PC-3 (cell line): ENCODE data around the gene ADGRG1. TPM values are rescaled to one million over a fixed set of nuclear protein-coding genes. Genes with fewer than 3 reads are reported as not detected.

Source experiments
- ATAC-seq: fragments of 200-7000 bp; cut with Tn5 transposase; 2 replicates; pipeline ENCODE4 v1.9.1; 2020; ENCODE audit warnings: mild to moderate bottlenecking, moderate library complexity
- BruUV-seq: library from RNA; stranded (reverse); fragments of 400-500 nt; replicated peaks from 2 replicates; lab custom pipeline; 2021; lab: Mats Ljungman, UMichigan
- CTCF ChIA-PET: fragments of 300-600 bp; sonication (Branson Sonifier 250); formaldehyde crosslinking; loops from one replicate; lab custom pipeline; 2022; ENCODE audit warnings: antibody characterized with exemption; lab: Charles Lee
- POLR2A ChIA-PET: fragments of 300-600 bp; sonication (Branson Sonifier 250); formaldehyde crosslinking; loops from one replicate; lab custom pipeline; 2022; ENCODE audit warnings: antibody characterized with exemption; ENCODE audit not compliant: unreplicated experiment; lab: Charles Lee
- DNase-seq: peaks from one replicate; pipeline ENCODE4 v3.0.0-alpha.2; 2015
- H2AFZ ChIP-seq: fragments of 300-600 bp; sonication (generic); 2 replicates; pipeline ENCODE4 v1.6.0; 2016; ENCODE audit warnings: antibody characterized with exemption, low read length
- H3F3A ChIP-seq: fragments of 300-600 bp; sonication (generic); one replicate; pipeline ENCODE4 v1.6.0; 2017; ENCODE audit warnings: antibody characterized with exemption, low read length, control low read depth, mild to moderate bottlenecking; ENCODE audit not compliant: unreplicated experiment
- H3K27ac ChIP-seq: fragments of 300-600 bp; sonication (generic); 2 replicates; pipeline ENCODE4 v1.5.1; 2016; ENCODE audit warnings: mild to moderate bottlenecking, low read length
- H3K27me3 ChIP-seq: fragments of 300-600 bp; sonication (generic); 2 replicates; pipeline ENCODE4 v1.6.1; 2016; ENCODE audit warnings: low read length, mixed read lengths
- H3K36me3 ChIP-seq: fragments of 300-600 bp; sonication (generic); 2 replicates; pipeline ENCODE4 v1.6.1; 2016; ENCODE audit warnings: low read depth, mixed run types, low read length, mixed read lengths
- H3K4me1 ChIP-seq: fragments of 300-600 bp; sonication (generic); 2 replicates; pipeline ENCODE4 v1.5.1; 2016; ENCODE audit warnings: low read length; ENCODE audit not compliant: insufficient read depth
- H3K4me2 ChIP-seq: fragments of 300-600 bp; sonication (generic); 2 replicates; pipeline ENCODE4 v1.6.0; 2016; ENCODE audit warnings: low read length
- H3K4me3 ChIP-seq: fragments of 300-600 bp; sonication (generic); 2 replicates; pipeline ENCODE4 v1.5.1; 2016; ENCODE audit warnings: mild to moderate bottlenecking, low read length, mixed read lengths
- H3K79me2 ChIP-seq: fragments of 300-600 bp; sonication (generic); 2 replicates; pipeline ENCODE4 v1.6.1; 2017; ENCODE audit warnings: low read length, mixed read lengths
- H3K9ac ChIP-seq: fragments of 300-600 bp; sonication (generic); 2 replicates; pipeline ENCODE4 v1.6.0; 2016; ENCODE audit warnings: mild to moderate bottlenecking, low read length
- H3K9me2 ChIP-seq: fragments of 300-600 bp; sonication (generic); replicated peaks from 2 replicates; pipeline ENCODE4 v1.6.1; 2016; ENCODE audit warnings: mixed run types, low read length, mixed read lengths
- H3K9me3 ChIP-seq: fragments of 300-600 bp; sonication (generic); 2 replicates; pipeline ENCODE4 v1.6.1; 2016; ENCODE audit warnings: low read length, mixed read lengths
- H4K20me1 ChIP-seq: fragments of 300-600 bp; sonication (generic); 2 replicates; pipeline ENCODE4 v1.6.1; 2016; ENCODE audit warnings: low read length, mixed read lengths
- EZH2 ChIP-seq: fragments of 300-600 bp; sonication (generic); IDR thresholded peaks from one replicate; pipeline ENCODE4 v1.6.1; 2017; ENCODE audit warnings: antibody characterized with exemption, mild to moderate bottlenecking, low read length; ENCODE audit not compliant: unreplicated experiment
- EZH2phosphoT487 ChIP-seq: fragments of 300-600 bp; sonication (generic); IDR thresholded peaks from 2 replicates; pipeline ENCODE4 v1.6.1; 2018; ENCODE audit warnings: mild to moderate bottlenecking, antibody characterized with exemption, low read length, borderline replicate concordance
- intact Hi-C: fragments of 100-400 bp; cut with micrococcal nuclease; formaldehyde crosslinking; loops from 2 replicates; pipeline ENCODE4 v1.9.0; 2023
- total RNA-seq: library from RNA; depleted of rRNA; stranded (reverse); fragments of >200 nt; gene quantifications from 2 replicates; pipeline ENCODE4 v1.2.3, GENCODE V29; 2014
- TF ChIP-seq, protein P1 (sequence below): fragments of 300-600 bp; sonication (generic); conservative IDR thresholded peaks from 2 replicates; pipeline ENCODE4 v1.5.1; 2017; ENCODE audit warnings: antibody characterized with exemption, low read depth, mild to moderate bottlenecking, low read length

ADGRG1 gene
- total RNA-seq, 1 experiment from 2014 or later = 33.7 TPM

DNA sequence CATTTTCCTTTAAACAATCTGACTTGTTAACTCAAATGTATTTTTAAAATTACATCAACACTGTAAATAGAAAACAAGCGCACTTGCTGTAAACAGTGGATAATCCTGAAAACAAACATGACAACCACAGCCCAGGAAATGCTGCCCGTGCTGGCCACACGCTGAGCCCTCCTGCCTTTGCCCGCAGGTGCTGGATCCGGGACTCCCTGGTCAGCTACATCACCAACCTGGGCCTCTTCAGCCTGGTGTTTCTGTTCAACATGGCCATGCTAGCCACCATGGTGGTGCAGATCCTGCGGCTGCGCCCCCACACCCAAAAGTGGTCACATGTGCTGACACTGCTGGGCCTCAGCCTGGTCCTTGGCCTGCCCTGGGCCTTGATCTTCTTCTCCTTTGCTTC lies 33.1 kb downstream of the ADGRG1 start:
- Histone ChIP-seq H2AFZ (no peak overlapping the region), H3K27ac (no peak overlapping the region), H3K36me3 (peaks cover 6% of the 10 kb centered on the region; the same call in 1 of the 2 replicates), H3K4me3 (no peak overlapping the region), H3K4me1 (no peaks in the 10 kb centered on the region), H3F3A (no peaks in the 10 kb centered on the region), H3K9me2 (no peaks in the 10 kb centered on the region), H3K79me2 (no peaks in the 10 kb centered on the region), H4K20me1 (no peaks in the 10 kb centered on the region), H3K9me3 (no peaks in the 10 kb centered on the region), H3K27me3 (no peaks in the 10 kb centered on the region), H3K9ac (no peak overlapping the region), H3K4me2 (no peak overlapping the region)
- DNase-seq (no peak), ATAC-seq (no peak)
- no TSS peak for BruUV-seq
- intact Hi-C loops = no loop called here
- POLR2A ChIA-PET = no interaction called here
- CTCF ChIA-PET = no interaction called here
- TF ChIP-seq EZH2phosphoT487 (no peak), EZH2 (no peak)
- TF ChIP-seq, protein P1, sequence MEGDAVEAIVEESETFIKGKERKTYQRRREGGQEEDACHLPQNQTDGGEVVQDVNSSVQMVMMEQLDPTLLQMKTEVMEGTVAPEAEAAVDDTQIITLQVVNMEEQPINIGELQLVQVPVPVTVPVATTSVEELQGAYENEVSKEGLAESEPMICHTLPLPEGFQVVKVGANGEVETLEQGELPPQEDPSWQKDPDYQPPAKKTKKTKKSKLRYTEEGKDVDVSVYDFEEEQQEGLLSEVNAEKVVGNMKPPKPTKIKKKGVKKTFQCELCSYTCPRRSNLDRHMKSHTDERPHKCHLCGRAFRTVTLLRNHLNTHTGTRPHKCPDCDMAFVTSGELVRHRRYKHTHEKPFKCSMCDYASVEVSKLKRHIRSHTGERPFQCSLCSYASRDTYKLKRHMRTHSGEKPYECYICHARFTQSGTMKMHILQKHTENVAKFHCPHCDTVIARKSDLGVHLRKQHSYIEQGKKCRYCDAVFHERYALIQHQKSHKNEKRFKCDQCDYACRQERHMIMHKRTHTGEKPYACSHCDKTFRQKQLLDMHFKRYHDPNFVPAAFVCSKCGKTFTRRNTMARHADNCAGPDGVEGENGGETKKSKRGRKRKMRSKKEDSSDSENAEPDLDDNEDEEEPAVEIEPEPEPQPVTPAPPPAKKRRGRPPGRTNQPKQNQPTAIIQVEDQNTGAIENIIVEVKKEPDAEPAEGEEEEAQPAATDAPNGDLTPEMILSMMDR = no peak

DNA sequence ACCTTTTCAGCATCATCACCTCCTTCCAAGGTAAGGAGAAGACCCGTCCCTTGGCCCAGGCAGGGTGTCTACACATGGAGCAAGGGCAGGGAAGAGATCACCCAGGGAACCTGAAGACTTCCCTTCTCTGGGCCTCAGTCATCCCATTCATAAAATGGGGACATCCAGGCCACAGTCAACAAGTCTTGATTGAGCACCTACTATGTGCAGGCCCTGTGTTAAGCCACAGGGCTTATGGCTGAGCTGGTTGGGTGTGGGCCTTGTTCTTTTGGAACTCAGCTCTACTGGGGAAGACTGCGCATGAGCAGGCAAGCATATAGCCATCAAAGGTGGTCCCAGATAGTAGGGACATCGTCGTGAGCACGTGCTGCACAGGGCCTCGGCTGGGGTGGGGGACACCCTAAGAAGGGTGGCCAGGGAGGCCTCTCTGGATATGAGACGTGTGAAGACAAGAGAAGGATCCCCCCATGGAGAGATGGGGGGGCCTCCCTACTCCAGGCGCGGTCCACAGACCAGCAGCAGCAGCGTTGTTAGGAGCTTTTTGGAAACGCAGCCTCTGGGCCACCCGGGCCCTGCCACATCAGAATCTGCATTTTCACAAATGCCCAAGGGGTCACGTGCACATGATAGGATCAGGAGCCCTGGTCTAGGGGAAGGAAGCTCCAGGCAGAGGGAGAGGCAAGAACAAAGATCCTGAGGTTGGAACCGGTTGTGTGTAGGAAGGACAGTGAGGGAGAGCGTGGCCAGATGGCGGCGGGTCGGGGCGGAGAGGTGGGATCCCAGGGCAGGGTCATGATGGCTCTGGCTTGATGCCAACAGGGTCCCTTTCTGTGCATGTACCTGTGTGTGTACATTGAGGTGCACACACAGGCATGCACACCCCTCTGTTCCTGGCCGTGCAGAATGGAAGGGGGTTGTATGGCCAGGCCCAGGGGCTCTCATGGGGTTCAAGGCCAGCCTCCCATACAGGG lies 33.8 kb downstream of the ADGRG1 start:
- peaks cover 6% of the 10 kb centered on the region; the same call in 1 of the 2 replicates for H3K36me3 ChIP-seq
- H3K4me2 ChIP-seq = no peak overlapping the region
- no peaks in the 10 kb centered on the region for H3K9me2 ChIP-seq
- ChIA-PET POLR2A (no interaction called here), CTCF (no interaction called here)
- no peaks in the 10 kb centered on the region for H3K27me3 ChIP-seq
- no TSS peak for BruUV-seq
- H3K9me3 ChIP-seq = no peaks in the 10 kb centered on the region
- ATAC-seq (no peak), DNase-seq (no peak)
- H3K27ac ChIP-seq = no peak overlapping the region
- H3F3A ChIP-seq = no peaks in the 10 kb centered on the region
- H3K4me3 ChIP-seq = no peak overlapping the region
- intact Hi-C loops = no loop called here
- H4K20me1 ChIP-seq = no peaks in the 10 kb centered on the region
- H3K4me1 ChIP-seq = no peaks in the 10 kb centered on the region
- no peak overlapping the region for H3K9ac ChIP-seq
- H3K79me2 ChIP-seq = no peaks in the 10 kb centered on the region
- no peak overlapping the region for H2AFZ ChIP-seq
- TF ChIP-seq EZH2phosphoT487 (no peak), EZH2 (no peak)
- TF ChIP-seq, protein P1 = no peak

DNA sequence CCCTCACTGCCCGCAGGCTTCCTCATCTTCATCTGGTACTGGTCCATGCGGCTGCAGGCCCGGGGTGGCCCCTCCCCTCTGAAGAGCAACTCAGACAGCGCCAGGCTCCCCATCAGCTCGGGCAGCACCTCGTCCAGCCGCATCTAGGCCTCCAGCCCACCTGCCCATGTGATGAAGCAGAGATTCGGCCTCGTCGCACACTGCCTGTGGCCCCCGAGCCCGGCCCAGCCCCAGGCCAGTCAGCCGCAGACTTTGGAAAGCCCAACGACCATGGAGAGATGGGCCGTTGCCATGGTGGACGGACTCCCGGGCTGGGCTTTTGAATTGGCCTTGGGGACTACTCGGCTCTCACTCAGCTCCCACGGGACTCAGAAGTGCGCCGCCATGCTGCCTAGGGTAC lies 35.0 kb downstream of the ADGRG1 start:
- Histone ChIP-seq H3K36me3 (peaks cover 1% of the 10 kb centered on the region; the same call in 1 of the 2 replicates), H3K4me3 (no peak overlapping the region), H2AFZ (no peak overlapping the region), H4K20me1 (no peaks in the 10 kb centered on the region), H3K79me2 (no peaks in the 10 kb centered on the region), H3K27ac (no peak overlapping the region), H3K9me2 (no peaks in the 10 kb centered on the region), H3F3A (no peaks in the 10 kb centered on the region), H3K4me2 (no peak overlapping the region), H3K9me3 (no peaks in the 10 kb centered on the region), H3K9ac (no peak overlapping the region), H3K27me3 (no peaks in the 10 kb centered on the region), H3K4me1 (no peaks in the 10 kb centered on the region)
- CTCF ChIA-PET = no interaction called here
- TF ChIP-seq, protein P1 = no peak
- TF ChIP-seq EZH2 (no peak), EZH2phosphoT487 (no peak)
- intact Hi-C loops = no loop called here
- POLR2A ChIA-PET = no interaction called here
- no TSS peak for BruUV-seq
- DNase-seq (no peak), ATAC-seq (no peak)
